Measurements from ENCODE around the gene RHOV.
A peak's percentile ranks its signal among the peaks of the same experiment; 100 is the strongest.

RHOV gene

GRCh38 chr15:40918146-40918798 is 44.2 kb upstream of the RHOV start:
- POLR2A ChIA-PET: no interaction called here
- TF ChIP-seq, protein P1, sequence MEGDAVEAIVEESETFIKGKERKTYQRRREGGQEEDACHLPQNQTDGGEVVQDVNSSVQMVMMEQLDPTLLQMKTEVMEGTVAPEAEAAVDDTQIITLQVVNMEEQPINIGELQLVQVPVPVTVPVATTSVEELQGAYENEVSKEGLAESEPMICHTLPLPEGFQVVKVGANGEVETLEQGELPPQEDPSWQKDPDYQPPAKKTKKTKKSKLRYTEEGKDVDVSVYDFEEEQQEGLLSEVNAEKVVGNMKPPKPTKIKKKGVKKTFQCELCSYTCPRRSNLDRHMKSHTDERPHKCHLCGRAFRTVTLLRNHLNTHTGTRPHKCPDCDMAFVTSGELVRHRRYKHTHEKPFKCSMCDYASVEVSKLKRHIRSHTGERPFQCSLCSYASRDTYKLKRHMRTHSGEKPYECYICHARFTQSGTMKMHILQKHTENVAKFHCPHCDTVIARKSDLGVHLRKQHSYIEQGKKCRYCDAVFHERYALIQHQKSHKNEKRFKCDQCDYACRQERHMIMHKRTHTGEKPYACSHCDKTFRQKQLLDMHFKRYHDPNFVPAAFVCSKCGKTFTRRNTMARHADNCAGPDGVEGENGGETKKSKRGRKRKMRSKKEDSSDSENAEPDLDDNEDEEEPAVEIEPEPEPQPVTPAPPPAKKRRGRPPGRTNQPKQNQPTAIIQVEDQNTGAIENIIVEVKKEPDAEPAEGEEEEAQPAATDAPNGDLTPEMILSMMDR (IDR thresholded peaks at IDR 0.05; ENCODE audit: control extremely low read depth, extremely low read depth, low read depth, missing control alignments): no peak
- CTCF ChIA-PET: interaction anchor here (1.2 to 6.6 kb wide), 5 partner anchors 12 to 24 kb away, joined by 3 to 66 read pairs (median 3); partner anchors contain the start of gene DLL4
- DNase-seq (ENCODE audit: extremely low spot score): no peak

- ChIA-PET CTCF (interaction anchor here (0.8 to 6.6 kb wide), 5 partner anchors 12 to 53 kb away, joined by 3 to 66 read pairs (median 3); partner anchors contain the start of gene DLL4), POLR2A (no interaction called here)
- no peak for DNase-seq (ENCODE audit: extremely low spot score)
- TF ChIP-seq, protein P1 (IDR thresholded peaks at IDR 0.05; ENCODE audit: control extremely low read depth, extremely low read depth, low read depth, missing control alignments): no peak
Observed at GRCh38 chr15:40917585-40917984, 43.6 kb upstream of the RHOV start.

GRCh38 chr15:40915679-40916078 is 41.6 kb upstream of the RHOV start:
- ChIA-PET POLR2A (no interaction called here), CTCF (interaction anchor here (1.1 to 6.6 kb wide), 7 partner anchors 10 to 211 kb away, joined by 4 to 66 read pairs (median 5); partner anchors contain the start of gene DLL4)
- TF ChIP-seq, protein P1 (IDR thresholded peaks at IDR 0.05; ENCODE audit: control extremely low read depth, extremely low read depth, low read depth, missing control alignments): no peak
- DNase-seq (ENCODE audit: extremely low spot score): no peak

DNA sequence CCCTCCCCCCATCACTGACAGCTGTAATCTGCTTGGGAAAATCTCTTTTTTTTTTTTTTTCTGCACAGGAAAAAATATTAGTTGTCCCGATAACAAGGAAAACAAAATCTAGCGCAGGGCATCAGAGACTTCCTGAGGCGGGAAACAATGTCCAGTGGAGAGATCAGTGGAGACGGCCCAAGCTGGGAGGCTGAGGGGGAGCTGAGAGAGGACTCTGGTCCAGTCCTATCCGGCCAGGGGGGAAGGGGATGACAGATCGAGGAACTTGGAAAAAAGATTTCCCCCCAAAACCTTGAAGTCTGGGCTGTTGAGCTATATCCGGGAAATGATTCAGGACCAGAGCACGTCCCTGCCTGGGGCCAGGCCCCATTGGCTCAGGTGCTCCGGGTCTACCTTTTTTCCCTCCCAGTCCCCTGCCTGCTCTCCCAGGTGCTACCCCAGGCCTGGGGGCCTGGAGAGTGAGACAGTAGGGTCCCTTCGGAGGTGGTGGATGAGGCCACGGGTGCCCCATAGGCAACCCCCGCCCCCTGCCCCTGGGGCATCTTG is 41.2 kb upstream of the RHOV start:
- TF ChIP-seq, protein P1 (IDR thresholded peaks at IDR 0.05; ENCODE audit: control extremely low read depth, extremely low read depth, low read depth, missing control alignments): no peak
- ChIA-PET CTCF (interaction anchor here (1.0 to 6.6 kb wide), 8 partner anchors 10 to 211 kb away, joined by 3 to 66 read pairs (median 4); partner anchors contain the start of gene DLL4), POLR2A (no interaction called here)
- no peak for DNase-seq (ENCODE audit: extremely low spot score)

DNA sequence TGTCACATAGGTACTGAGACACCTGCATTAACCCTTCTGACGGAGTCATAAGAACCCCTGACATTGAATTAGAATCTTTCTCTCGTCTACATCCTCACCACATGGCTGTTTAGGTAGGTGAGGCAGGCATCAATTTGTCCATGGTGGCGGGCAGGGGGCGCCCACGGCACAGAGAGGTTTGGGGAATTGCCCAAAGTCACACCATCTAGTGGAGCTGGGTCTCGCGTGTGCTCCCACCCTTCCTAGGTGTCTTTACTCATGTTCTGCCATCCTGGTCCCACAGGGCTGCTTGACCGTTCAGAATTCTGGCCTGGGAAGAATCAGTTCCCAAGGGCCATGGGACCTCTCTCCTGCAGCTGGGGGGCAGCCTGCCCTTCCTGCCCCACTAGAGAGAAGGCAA is 40.5 kb upstream of the RHOV start:
- ChIA-PET CTCF (interaction anchor here (1.0 to 6.6 kb wide), 7 partner anchors 9 to 107 kb away, joined by 3 to 66 read pairs (median 4); partner anchors contain the start of gene DLL4), POLR2A (no interaction called here)
- TF ChIP-seq, protein P1 (IDR thresholded peaks at IDR 0.05; ENCODE audit: control extremely low read depth, extremely low read depth, low read depth, missing control alignments): peak; percentile 15
- no peak for DNase-seq (ENCODE audit: extremely low spot score)

DNA sequence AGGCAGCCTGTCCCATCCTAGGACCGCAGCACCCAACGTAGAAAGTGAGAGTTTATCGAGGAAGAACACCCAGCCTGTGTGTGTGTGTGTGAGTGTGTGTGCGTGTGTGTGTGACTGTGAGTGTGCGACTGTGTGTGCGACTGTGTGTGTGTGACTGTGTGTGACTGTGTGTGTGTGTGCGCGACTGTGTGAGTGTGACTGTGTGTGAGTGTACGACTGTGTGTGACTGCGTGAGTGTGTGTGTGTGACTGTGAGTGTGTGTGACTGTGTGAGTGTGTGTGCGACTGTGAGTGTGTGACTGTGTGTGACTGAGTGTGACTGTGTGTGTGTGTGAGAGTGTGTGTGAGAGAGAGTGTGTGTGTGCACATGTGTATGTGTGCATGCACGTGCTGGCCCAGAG is 40.0 kb upstream of the RHOV start:
- ChIA-PET POLR2A (no interaction called here), CTCF (interaction anchor here (6.6 kb wide), 1 partner anchor 9 kb away, joined by 66 read pairs; no protein-coding TSS in a partner anchor)
- TF ChIP-seq, protein P1 (IDR thresholded peaks at IDR 0.05; ENCODE audit: control extremely low read depth, extremely low read depth, low read depth, missing control alignments): no peak
- DNase-seq (ENCODE audit: extremely low spot score): no peak

Data from GM10248 (cell line).